Vagina (tissue), 2 donors: ENCODE measurements around the gene CEBPA. TPM values are rescaled to one million over a fixed set of nuclear protein-coding genes. Genes with fewer than 3 reads are reported as not detected.

ENCODE experiments used
- DNase-seq, 2 donors: peaks; one replicate each; pipeline ENCODE4 v3.0.0-alpha.2; 2017; ENCODE audit errors: extremely low spot score in 2 of 2
- H3K27ac ChIP-seq: fragments of 200-600 bp; sonication (generic); one replicate; pipeline ENCODE4 v1.5.1; 2019
- H3K27me3 ChIP-seq: fragments of 200-600 bp; sonication (generic); one replicate; pipeline ENCODE4 v1.5.1; 2019
- H3K36me3 ChIP-seq, 2 donors: fragments of 200-600 bp; sonication (generic); one replicate each; pipeline ENCODE4 v1.5.1; 2017 to 2019
- H3K4me1 ChIP-seq: fragments of 200-600 bp; sonication (generic); one replicate; pipeline ENCODE4 v1.5.1; 2019
- H3K4me3 ChIP-seq, 2 donors: fragments of 200-600 bp; sonication (generic); 1 replicate in 1 of 2; 2 replicates in 1 of 2; pipeline ENCODE4 v1.5.1; 2016 to 2019
- H3K9me3 ChIP-seq: fragments of 200-600 bp; sonication (generic); one replicate; pipeline ENCODE4 v1.5.1; 2019
- CTCF ChIP-seq, 3 experiments: fragments of 450-650 bp in 2 of 3; fragments of 200-600 bp in 1 of 3; sonication (generic) in 1 of 3; IDR thresholded peaks; one replicate each; pipeline ENCODE4 v1.5.1; 2017 to 2019; ENCODE audit warnings: antibody characterized with exemption in 3 of 3, mild to moderate bottlenecking in 2 of 3, moderate library complexity in 2 of 3
- POLR2A ChIP-seq, 2 donors: fragments of 450-650 bp; IDR thresholded peaks; one replicate each; pipeline ENCODE4 v1.6.1; 2017; ENCODE audit warnings: antibody characterized with exemption in 2 of 2, mild to moderate bottlenecking in 2 of 2, moderate library complexity in 2 of 2
- POLR2AphosphoS5 ChIP-seq, 2 donors: sonication (generic); formaldehyde crosslinking; IDR thresholded peaks; one replicate each; pipeline ENCODE4 v1.9.0; 2017; ENCODE audit warnings: antibody characterized with exemption in 2 of 2, mild to moderate bottlenecking in 2 of 2, low read depth in 1 of 2; ENCODE audit not compliant: insufficient read depth in 1 of 2
- intact Hi-C: fragments of 100-400 bp; cut with DNase I; formaldehyde crosslinking; loops from one replicate; pipeline ENCODE4 v1.15.1; 2023
- total RNA-seq: library from RNA; depleted of rRNA; stranded (reverse); fragments of >200 nt; gene quantifications from one replicate; pipeline ENCODE4 v1.2.3, GENCODE V29; 2016

The CEBPA gene
- total RNA-seq, 1 donor from 2014 or later, result 38.3 TPM

GRCh38 chr19:33343301-33343700 lies 41.0 kb upstream of the CEBPA start:
- TF ChIP-seq CTCF (IDR thresholded peaks at IDR 0.05), result no peak
- no peak for TF ChIP-seq POLR2A (IDR thresholded peaks at IDR 0.05)
- no peak for TF ChIP-seq POLR2AphosphoS5 (IDR thresholded peaks at IDR 0.05; ENCODE audit: insufficient read depth in 1 of 2, low read depth in 1 of 2)
- H3K27ac ChIP-seq, result no peak overlapping the region
- H3K27me3 ChIP-seq, result no peaks in the 10 kb centered on the region
- no peaks in the 10 kb centered on the region for H3K4me1 ChIP-seq
- no peak for DNase-seq
- H3K9me3 ChIP-seq, result no peaks in the 10 kb centered on the region
- H3K4me3 ChIP-seq, result no peak overlapping the region
- no peaks in the 10 kb centered on the region for H3K36me3 ChIP-seq
- intact Hi-C loops, result no loop called here

GRCh38 chr19:33340991-33341390 lies 38.7 kb upstream of the CEBPA start:
- TF ChIP-seq CTCF (IDR thresholded peaks at IDR 0.05) (no peak), POLR2AphosphoS5 (IDR thresholded peaks at IDR 0.05; ENCODE audit: insufficient read depth in 1 of 2, low read depth in 1 of 2) (no peak), POLR2A (IDR thresholded peaks at IDR 0.05) (no peak)
- Histone ChIP-seq H3K9me3 (no peaks in the 10 kb centered on the region), H3K27ac (no peak overlapping the region), H3K36me3 (no peaks in the 10 kb centered on the region), H3K4me1 (no peaks in the 10 kb centered on the region), H3K27me3 (no peaks in the 10 kb centered on the region), H3K4me3 (no peak overlapping the region)
- DNase-seq, result no peak
- intact Hi-C loops, result no loop called here

GRCh38 chr19:33339016-33339984 lies 37.0 kb upstream of the CEBPA start:
- TF ChIP-seq CTCF (IDR thresholded peaks at IDR 0.05), result no peak
- no peak for TF ChIP-seq POLR2AphosphoS5 (IDR thresholded peaks at IDR 0.05; ENCODE audit: insufficient read depth in 1 of 2, low read depth in 1 of 2)
- TF ChIP-seq POLR2A (IDR thresholded peaks at IDR 0.05), result no peak
- Histone ChIP-seq H3K4me1 (no peaks in the 10 kb centered on the region), H3K36me3 (no peaks in the 10 kb centered on the region), H3K27ac (no peak overlapping the region), H3K4me3 (no peak overlapping the region), H3K9me3 (no peaks in the 10 kb centered on the region), H3K27me3 (no peaks in the 10 kb centered on the region)
- DNase-seq, result no peak
- intact Hi-C loops, result no loop called here

GRCh38 chr19:33335446-33335845 lies 33.1 kb upstream of the CEBPA start:
- no peak for DNase-seq
- H3K9me3 ChIP-seq, result no peaks in the 10 kb centered on the region
- H3K27me3 ChIP-seq, result no peaks in the 10 kb centered on the region
- no peaks in the 10 kb centered on the region for H3K4me1 ChIP-seq
- intact Hi-C loops, result no loop called here
- H3K27ac ChIP-seq, result no peak overlapping the region
- H3K4me3 ChIP-seq, result no peak overlapping the region
- no peak for TF ChIP-seq CTCF (IDR thresholded peaks at IDR 0.05)
- TF ChIP-seq POLR2A (IDR thresholded peaks at IDR 0.05), result no peak
- TF ChIP-seq POLR2AphosphoS5 (IDR thresholded peaks at IDR 0.05; ENCODE audit: insufficient read depth in 1 of 2, low read depth in 1 of 2), result no peak
- no peaks in the 10 kb centered on the region for H3K36me3 ChIP-seq

- Histone ChIP-seq H3K9me3 (no peaks in the 10 kb centered on the region), H3K36me3 (no peaks in the 10 kb centered on the region), H3K27ac (no peak overlapping the region), H3K4me3 (no peak overlapping the region), H3K4me1 (no peaks in the 10 kb centered on the region), H3K27me3 (no peaks in the 10 kb centered on the region)
- intact Hi-C loops, result no loop called here
- no peak for TF ChIP-seq CTCF (IDR thresholded peaks at IDR 0.05)
- TF ChIP-seq POLR2A (IDR thresholded peaks at IDR 0.05), result no peak
- TF ChIP-seq POLR2AphosphoS5 (IDR thresholded peaks at IDR 0.05; ENCODE audit: insufficient read depth in 1 of 2, low read depth in 1 of 2), result no peak
- DNase-seq, result no peak
Measured at GRCh38 chr19:33334271-33334670, 31.9 kb upstream of the CEBPA start.
